Measurements from ENCODE around the gene GUCA2A. TPM values are rescaled to one million over a fixed set of nuclear protein-coding genes. Genes with fewer than 3 reads are reported as not detected.

The GUCA2A gene
- total RNA-seq, 1 experiment from 2014 or later: not detected

DNA sequence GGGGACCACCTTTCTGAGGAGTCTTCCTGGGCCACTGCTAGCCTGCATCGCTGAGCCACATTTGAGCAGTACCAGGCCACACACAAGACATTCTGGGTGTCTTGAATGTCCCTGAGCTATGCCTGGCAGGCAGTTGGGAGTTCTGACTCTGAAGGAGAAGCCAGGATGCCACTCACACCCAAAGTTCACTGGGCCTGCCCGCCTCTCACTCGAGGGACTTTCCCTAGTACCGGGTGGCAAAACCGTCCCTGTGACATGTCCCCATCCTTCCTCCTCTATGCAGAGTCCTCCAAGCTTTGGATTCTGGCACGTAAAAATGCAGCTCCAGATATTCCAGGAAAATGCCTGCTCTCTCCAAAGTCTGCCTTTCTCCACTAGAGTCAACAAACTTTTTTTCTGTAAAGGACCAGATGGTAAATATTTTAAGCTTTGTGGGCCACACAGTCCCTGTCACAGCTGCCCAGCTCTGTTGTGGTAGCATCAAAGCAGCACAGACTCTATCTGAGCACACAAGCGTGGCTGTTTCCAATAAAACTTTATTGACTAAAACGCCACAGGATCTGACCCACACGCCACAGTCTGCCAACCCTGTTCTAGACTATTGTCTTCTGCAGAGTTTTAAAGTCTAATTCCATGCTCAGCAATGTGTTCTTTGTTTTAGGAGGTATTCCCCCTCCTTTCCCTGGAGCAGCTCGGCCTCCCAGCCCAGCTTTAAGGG, 30.6 kb downstream of the GUCA2A start:
- no peak overlapping the region for H3T11ph ChIP-seq (ENCODE audit: low read length)

More for the DNA sequence above, 30.6 kb downstream of the GUCA2A start:
- H4K5ac ChIP-seq (ENCODE audit: insufficient read length, low read depth, low read length): no peak overlapping the region
- DNase-seq: no peak
- Mint-ChIP-seq H3K4me1 (no peaks in the 10 kb centered on the region), H3K36me3 (ENCODE audit: insufficient read depth in 1 of 3, low read depth in 3 of 3) (no peaks in the 10 kb centered on the region), H3K9me3 (no peaks in the 10 kb centered on the region), H3K27ac (no peak overlapping the region), H3K27me3 (ENCODE audit: low read depth) (no peaks in the 10 kb centered on the region; the same call in none of the 2 replicates), H3K4me3 (no peak overlapping the region)
- no peak overlapping the region for H3K27ac ChIP-seq (ENCODE audit: insufficient read length, low read depth, low read length)
- H3K23ac ChIP-seq (ENCODE audit: insufficient read length, low read depth, low read length): no peak overlapping the region
- no CpG with 5 or more reads among the region's 10 CpGs for WGBS (ENCODE audit: extremely low coverage, insufficient read length, low lambda C conversion rate)
- H3K27me3 ChIP-seq (ENCODE audit: insufficient read depth, low read length): no peaks in the 10 kb centered on the region
- no peaks in the 10 kb centered on the region for H3K9me3 ChIP-seq (ENCODE audit: control insufficient read depth, low read depth, low read length)
- H2BK20ac ChIP-seq (ENCODE audit: low read depth, low read length, poor library complexity, severe bottlenecking): no peak overlapping the region
- H2AFZ ChIP-seq (ENCODE audit: low read length): no peak overlapping the region
- H2BK12ac ChIP-seq (ENCODE audit: insufficient read length, low read depth, low read length): no peak overlapping the region
- H4K20me1 ChIP-seq (ENCODE audit: control insufficient read depth, insufficient read depth, insufficient read length): no peaks in the 10 kb centered on the region
- no peak overlapping the region for H2AK5ac ChIP-seq (ENCODE audit: insufficient read length, low read length)
- H3K18ac ChIP-seq (ENCODE audit: insufficient read length, low read depth, low read length): no peak overlapping the region
- no peak overlapping the region for H3K9ac ChIP-seq (ENCODE audit: extremely low read depth, insufficient read length, low read length)
- no peak overlapping the region for H4K8ac ChIP-seq (replicated peaks; ENCODE audit: insufficient read length, low read depth, low read length)
- no peaks in the 10 kb centered on the region for H3K79me1 ChIP-seq (ENCODE audit: insufficient read depth, low read depth, low read length, poor library complexity, severe bottlenecking)
- no peak overlapping the region for H3K4ac ChIP-seq (ENCODE audit: low read depth, low read length)
- TF ChIP-seq, protein P1, sequence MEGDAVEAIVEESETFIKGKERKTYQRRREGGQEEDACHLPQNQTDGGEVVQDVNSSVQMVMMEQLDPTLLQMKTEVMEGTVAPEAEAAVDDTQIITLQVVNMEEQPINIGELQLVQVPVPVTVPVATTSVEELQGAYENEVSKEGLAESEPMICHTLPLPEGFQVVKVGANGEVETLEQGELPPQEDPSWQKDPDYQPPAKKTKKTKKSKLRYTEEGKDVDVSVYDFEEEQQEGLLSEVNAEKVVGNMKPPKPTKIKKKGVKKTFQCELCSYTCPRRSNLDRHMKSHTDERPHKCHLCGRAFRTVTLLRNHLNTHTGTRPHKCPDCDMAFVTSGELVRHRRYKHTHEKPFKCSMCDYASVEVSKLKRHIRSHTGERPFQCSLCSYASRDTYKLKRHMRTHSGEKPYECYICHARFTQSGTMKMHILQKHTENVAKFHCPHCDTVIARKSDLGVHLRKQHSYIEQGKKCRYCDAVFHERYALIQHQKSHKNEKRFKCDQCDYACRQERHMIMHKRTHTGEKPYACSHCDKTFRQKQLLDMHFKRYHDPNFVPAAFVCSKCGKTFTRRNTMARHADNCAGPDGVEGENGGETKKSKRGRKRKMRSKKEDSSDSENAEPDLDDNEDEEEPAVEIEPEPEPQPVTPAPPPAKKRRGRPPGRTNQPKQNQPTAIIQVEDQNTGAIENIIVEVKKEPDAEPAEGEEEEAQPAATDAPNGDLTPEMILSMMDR (conservative IDR thresholded peaks at IDR 0.05): no peak
- H2BK5ac ChIP-seq (ENCODE audit: insufficient read length, low read length): no peak overlapping the region
- no peak overlapping the region for H2BK120ac ChIP-seq (ENCODE audit: low read depth, low read length, poor library complexity, severe bottlenecking)
- no peak overlapping the region for H3K56ac ChIP-seq (ENCODE audit: insufficient read length, low read depth, low read length)
- H3K79me2 ChIP-seq (ENCODE audit: insufficient read depth, low read length): no peaks in the 10 kb centered on the region
- H2BK15ac ChIP-seq (ENCODE audit: low read depth, low read length): no peak overlapping the region
- H3K23me2 ChIP-seq (ENCODE audit: insufficient read length, low read depth, low read length, poor library complexity, severe bottlenecking): no peaks in the 10 kb centered on the region
- no peak overlapping the region for H4K91ac ChIP-seq (ENCODE audit: insufficient read length, low read depth, low read length)
- no peak overlapping the region for H3K4me2 ChIP-seq (ENCODE audit: insufficient read depth, insufficient read length, low read length)
- no peak overlapping the region for H3K14ac ChIP-seq (ENCODE audit: insufficient read depth, low read length)
- no peaks in the 10 kb centered on the region for H3K4me1 ChIP-seq (ENCODE audit: insufficient read depth, low read length)

Data from H9 (cell line).